ENCODE measurements around the gene HOXC4. TPM values are rescaled to one million over a fixed set of nuclear protein-coding genes. Genes with fewer than 3 reads are reported as not detected.

The HOXC4 gene
- total and polyA plus RNA-seq, 2 of the 4 experiments (the other 2 are of a cell fraction) = under 0.01 to 0.26 TPM

DNA sequence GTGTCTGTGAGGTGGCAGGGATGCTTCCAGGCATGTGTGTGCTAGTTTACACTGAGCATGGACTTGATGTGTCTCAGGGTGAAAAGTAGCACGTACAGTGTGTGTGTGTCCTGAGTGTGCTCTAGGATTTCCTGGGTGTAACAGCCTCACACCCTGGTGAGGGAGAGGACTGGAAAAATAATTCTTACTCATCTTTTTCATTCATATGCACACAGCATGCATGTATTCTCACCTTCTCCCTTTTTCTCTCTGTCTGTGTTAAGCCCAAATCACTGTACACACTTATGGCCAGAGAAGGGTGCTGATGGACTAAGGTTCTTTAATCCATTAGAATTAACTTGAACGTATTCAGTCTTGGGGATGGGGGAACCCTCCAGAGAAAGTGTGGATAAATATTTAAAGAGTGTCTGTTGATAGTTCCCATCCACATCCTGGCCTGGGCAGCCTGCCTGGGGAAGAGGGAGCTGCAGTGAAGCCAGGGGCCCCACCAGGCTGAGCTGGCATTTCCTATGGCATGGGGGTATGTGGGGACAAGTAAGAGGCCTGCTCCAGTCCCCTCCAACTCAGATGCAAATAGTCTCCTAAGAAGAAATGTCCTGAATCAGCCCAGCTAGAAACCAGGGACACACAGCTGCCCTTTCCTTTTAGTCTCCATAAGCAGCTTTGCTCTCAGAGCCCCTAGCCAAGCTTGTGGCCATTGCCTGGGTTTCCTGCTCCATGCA, 45.9 kb upstream of the HOXC4 start:
- no peak overlapping the region for H3K4me3 ChIP-seq (ENCODE audit: insufficient read depth, low read depth, low read length)
- POLR2A ChIA-PET (ENCODE audit: unreplicated experiment) = no interaction called here

More for the DNA sequence above, 45.9 kb upstream of the HOXC4 start:
- Histone ChIP-seq H4K20me1 (ENCODE audit: insufficient read depth, low read length) (no peaks in the 10 kb centered on the region), H2BK20ac (ENCODE audit: low read depth, low read length) (no peak overlapping the region), H2BK5ac (ENCODE audit: low read depth, low read length, poor library complexity, severe bottlenecking) (no peak overlapping the region), H3K14ac (replicated peaks; ENCODE audit: low read depth, low read length) (no peak overlapping the region), H3K23ac (ENCODE audit: low read depth, low read length) (no peak overlapping the region), H3K4me2 (ENCODE audit: low read depth, low read length) (no peak overlapping the region), H3K18ac (ENCODE audit: low read depth, low read length) (no peak overlapping the region), H2BK120ac (ENCODE audit: low read depth, low read length) (no peak overlapping the region), H4K5ac (ENCODE audit: low read depth, low read length) (no peak overlapping the region), H3K9ac (ENCODE audit: low read depth, low read length) (no peak overlapping the region), H3K27me3 (ENCODE audit: control insufficient read depth, insufficient read depth, low read length) (peaks cover 89% of the 10 kb centered on the region), H3K27ac (ENCODE audit: insufficient read depth, low read length) (no peak overlapping the region), H3K9me1 (ENCODE audit: insufficient read depth, low read length) (no peaks in the 10 kb centered on the region), H3K79me1 (ENCODE audit: low read depth in 1 of 2, low read length in 2 of 2) (no peaks in the 10 kb centered on the region), H4K91ac (ENCODE audit: insufficient read depth, low read depth, low read length) (no peak overlapping the region), H3K4me1 (ENCODE audit: control insufficient read depth, insufficient read depth, low read length) (no peaks in the 10 kb centered on the region), H3K9me3 (ENCODE audit: control insufficient read depth, insufficient read depth, low read length) (no peaks in the 10 kb centered on the region), H2AFZ (replicated peaks; ENCODE audit: low read length, poor library complexity) (no peak overlapping the region), H4K8ac (ENCODE audit: low read depth in 2 of 2, low read length in 2 of 2) (no peak overlapping the region), H3K4ac (ENCODE audit: low read depth, low read length) (no peak overlapping the region), H2BK15ac (ENCODE audit: low read depth, low read length) (no peak overlapping the region), H2AK5ac (ENCODE audit: low read depth, low read length) (no peak overlapping the region), H3K56ac (ENCODE audit: extremely low read depth, insufficient read depth, low read length) (no peak overlapping the region), H3K36me3 (ENCODE audit: control insufficient read depth, insufficient read depth, low read length) (no peaks in the 10 kb centered on the region), H2AK9ac (replicated peaks; ENCODE audit: low read depth, low read length, poor library complexity) (no peak overlapping the region)
- in situ Hi-C loops (cut with MboI; ENCODE audit: low sequenced_read_pairs) = loop anchor here (5.0 kb wide), 1 partner anchor 185 kb away; no protein-coding TSS in a partner anchor
- intact Hi-C loops (cut with micrococcal nuclease) = loop anchor here (10.0 kb wide), 1 partner anchor 303 kb away; no protein-coding TSS in a partner anchor
- ATAC-seq (ENCODE audit: low read depth) (no peak), DNase-seq (no peak)
- CTCF ChIA-PET = interaction anchor here (3.1 kb wide), 1 partner anchor 194 kb away, joined by 19 read pairs; no protein-coding TSS in a partner anchor
- WGBS, 2 experiments (ENCODE audit: extremely low coverage in 2 of 2, insufficient read length in 1 of 2) = no CpG with 5 or more reads among the region's 2 CpGs
- dilution Hi-C loops (cut with HindIII; ENCODE audit: low sequenced_read_pairs, unreplicated experiment) = no loop called here
- BruUV-seq (replicated peaks) = no TSS peak
- TF ChIP-seq MAFK (IDR thresholded peaks at IDR 0.05; ENCODE audit: low read depth, low read length) (no peak), RCOR1 (IDR thresholded peaks at IDR 0.05; ENCODE audit: insufficient replicate concordance, low read length) (no peak), CHD1 (IDR thresholded peaks at IDR 0.05; ENCODE audit: low read depth, low read length) (no peak), SMC3 (IDR thresholded peaks at IDR 0.05; ENCODE audit: low read depth, low read length) (no peak), RFX5 (IDR thresholded peaks at IDR 0.05; ENCODE audit: low read depth, low read length) (no peak), POLR2A (IDR thresholded peaks at IDR 0.05; ENCODE audit: low read depth, low read length) (no peak), MXI1 (IDR thresholded peaks at IDR 0.05; ENCODE audit: borderline replicate concordance, low read depth, low read length) (no peak), NFE2L2 (IDR thresholded peaks at IDR 0.05; ENCODE audit: low read depth, low read length) (no peak), MAZ (IDR thresholded peaks at IDR 0.05; ENCODE audit: borderline replicate concordance, low read depth, low read length) (no peak), RAD21 (IDR thresholded peaks at IDR 0.05; ENCODE audit: low read length) (no peak)
- TF ChIP-seq, protein P1, sequence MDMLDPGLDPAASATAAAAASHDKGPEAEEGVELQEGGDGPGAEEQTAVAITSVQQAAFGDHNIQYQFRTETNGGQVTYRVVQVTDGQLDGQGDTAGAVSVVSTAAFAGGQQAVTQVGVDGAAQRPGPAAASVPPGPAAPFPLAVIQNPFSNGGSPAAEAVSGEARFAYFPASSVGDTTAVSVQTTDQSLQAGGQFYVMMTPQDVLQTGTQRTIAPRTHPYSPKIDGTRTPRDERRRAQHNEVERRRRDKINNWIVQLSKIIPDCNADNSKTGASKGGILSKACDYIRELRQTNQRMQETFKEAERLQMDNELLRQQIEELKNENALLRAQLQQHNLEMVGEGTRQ (IDR thresholded peaks at IDR 0.05; ENCODE audit: low read depth, low read length) = no peak
- TF ChIP-seq, protein P2, sequence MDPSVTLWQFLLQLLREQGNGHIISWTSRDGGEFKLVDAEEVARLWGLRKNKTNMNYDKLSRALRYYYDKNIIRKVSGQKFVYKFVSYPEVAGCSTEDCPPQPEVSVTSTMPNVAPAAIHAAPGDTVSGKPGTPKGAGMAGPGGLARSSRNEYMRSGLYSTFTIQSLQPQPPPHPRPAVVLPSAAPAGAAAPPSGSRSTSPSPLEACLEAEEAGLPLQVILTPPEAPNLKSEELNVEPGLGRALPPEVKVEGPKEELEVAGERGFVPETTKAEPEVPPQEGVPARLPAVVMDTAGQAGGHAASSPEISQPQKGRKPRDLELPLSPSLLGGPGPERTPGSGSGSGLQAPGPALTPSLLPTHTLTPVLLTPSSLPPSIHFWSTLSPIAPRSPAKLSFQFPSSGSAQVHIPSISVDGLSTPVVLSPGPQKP (IDR thresholded peaks at IDR 0.05; ENCODE audit: borderline replicate concordance, low read depth, low read length) = no peak
- TF ChIP-seq, protein P3, sequence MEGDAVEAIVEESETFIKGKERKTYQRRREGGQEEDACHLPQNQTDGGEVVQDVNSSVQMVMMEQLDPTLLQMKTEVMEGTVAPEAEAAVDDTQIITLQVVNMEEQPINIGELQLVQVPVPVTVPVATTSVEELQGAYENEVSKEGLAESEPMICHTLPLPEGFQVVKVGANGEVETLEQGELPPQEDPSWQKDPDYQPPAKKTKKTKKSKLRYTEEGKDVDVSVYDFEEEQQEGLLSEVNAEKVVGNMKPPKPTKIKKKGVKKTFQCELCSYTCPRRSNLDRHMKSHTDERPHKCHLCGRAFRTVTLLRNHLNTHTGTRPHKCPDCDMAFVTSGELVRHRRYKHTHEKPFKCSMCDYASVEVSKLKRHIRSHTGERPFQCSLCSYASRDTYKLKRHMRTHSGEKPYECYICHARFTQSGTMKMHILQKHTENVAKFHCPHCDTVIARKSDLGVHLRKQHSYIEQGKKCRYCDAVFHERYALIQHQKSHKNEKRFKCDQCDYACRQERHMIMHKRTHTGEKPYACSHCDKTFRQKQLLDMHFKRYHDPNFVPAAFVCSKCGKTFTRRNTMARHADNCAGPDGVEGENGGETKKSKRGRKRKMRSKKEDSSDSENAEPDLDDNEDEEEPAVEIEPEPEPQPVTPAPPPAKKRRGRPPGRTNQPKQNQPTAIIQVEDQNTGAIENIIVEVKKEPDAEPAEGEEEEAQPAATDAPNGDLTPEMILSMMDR (conservative IDR thresholded peaks at IDR 0.05; ENCODE audit: low read depth, low read length) = no peak
